GM18526 (cell line): ENCODE measurements around the gene RRM1.

Experiments used
- POLR2A ChIP-seq: IDR thresholded peaks from 3 replicates; pipeline ENCODE4 v1.6.1; 2011; ENCODE audit not compliant: insufficient read length; ENCODE audit errors: extremely low read depth

The RRM1 gene

DNA sequence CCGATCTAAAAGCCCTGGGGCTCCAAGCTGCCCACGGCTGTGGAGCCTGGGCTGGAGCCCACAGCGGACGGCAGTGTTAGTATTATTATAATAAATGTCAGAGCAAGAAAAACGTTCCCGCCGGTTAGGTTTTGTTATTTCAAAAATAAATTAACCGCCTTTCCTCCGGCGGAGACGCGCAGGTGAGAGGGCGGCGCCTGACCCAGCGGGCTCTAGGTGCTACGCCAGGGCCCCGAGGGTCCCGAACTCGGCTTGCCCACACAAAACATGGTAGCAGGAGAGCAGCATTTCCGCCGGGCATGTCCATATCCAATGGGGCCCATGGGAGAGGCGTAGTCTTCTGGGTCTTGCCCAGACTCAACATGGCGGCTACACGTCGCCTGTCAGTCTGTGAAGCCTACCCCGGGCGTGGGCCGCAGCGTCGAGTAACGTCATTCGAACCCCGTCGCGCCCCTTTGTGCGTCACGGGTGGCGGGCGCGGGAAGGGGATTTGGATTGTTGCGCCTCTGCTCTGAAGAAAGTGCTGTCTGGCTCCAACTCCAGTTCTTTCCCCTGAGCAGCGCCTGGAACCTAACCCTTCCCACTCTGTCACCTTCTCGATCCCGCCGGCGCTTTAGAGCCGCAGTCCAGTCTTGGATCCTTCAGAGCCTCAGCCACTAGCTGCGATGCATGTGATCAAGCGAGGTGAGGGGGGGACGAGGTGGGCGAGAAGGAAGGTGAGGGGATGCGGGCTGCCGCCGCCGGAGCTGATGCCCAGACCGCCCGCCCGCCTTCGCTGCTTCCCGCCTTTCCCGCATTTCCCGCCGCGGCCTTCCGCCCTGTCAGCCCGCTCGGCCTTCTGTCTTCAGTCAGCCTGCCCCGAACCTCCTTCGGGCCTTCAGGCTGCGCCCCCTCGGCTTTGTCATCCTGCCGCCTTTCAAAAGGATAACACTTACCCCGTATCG, at the start of gene RRM1:
RRM1 (plus strand) TSS at position 452 of the 944 bp plus-strand sequence; CDS start at position 666, 214 bp downstream.
- peak; percentile 62 for TF ChIP-seq POLR2A

GRCh38 chr11:4044976-4045646, 49.5 kb upstream of the RRM1 start:
- TF ChIP-seq POLR2A, result no peak

DNA sequence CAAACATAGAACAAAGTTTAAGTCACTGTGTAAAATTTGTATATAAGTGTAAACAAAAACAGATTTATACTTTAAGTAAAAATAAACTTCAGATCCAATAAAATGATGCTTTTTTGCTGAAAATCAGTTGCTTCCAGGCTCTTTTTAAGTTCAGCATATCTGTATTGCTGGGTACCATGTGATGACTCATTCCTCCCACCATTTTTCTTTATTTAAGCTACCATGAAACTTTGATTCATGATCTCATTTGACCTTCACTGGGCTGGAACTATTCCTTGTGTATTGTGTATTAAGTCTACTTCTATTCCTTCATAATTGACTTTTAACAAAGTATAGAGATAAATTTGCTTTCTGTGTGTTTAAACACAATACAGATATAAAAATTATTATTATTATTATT, 46.3 kb upstream of the RRM1 start:
- TF ChIP-seq POLR2A, result no peak

GRCh38 chr11:4049006-4049405, 45.6 kb upstream of the RRM1 start:
- TF ChIP-seq POLR2A, result no peak

DNA sequence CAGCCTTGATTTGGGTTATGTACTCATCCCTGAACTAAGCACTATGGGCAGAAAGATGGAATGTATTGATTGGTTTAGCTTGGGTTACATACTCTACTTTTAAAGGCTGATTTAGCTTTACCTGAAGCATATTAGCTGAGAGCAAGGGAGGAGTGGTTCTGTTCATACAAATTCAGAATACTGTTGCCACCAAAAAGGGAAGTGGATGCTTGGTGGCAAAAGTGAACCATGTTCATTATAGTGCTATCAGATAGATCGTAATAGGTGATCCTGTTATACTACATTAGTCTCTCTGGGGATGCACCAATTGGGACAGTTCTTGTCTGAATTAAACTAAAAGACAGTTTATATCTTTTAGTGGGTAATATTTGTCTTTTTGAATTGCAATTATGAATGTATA, 44.5 kb upstream of the RRM1 start:
- no peak for TF ChIP-seq POLR2A

DNA sequence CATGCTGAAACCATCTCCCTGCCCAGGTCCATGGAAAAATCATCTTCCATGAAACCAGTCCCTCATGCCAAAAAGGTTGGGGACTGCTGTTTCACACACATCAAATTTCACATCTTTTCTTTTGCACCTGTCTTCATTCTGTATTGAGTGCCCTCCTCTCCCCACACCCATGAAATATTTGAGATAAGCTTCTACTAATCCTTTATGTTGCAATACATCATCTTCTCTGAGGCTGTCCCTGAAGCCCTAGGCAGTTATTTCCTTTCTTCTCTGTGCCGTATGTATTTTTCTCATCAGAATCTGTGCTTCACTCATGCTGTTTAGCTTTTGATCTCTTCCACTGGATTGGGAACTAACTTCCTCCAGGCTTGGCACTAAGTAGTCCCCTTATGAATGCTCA, 40.0 kb upstream of the RRM1 start:
- TF ChIP-seq POLR2A, result no peak

- no peak for TF ChIP-seq POLR2A
These were observed 35.2 kb upstream of the RRM1 start for GRCh38 chr11:4059424-4059823.

- TF ChIP-seq POLR2A, result no peak
These were observed 34.2 kb upstream of the RRM1 start for GRCh38 chr11:4060182-4060923.

GRCh38 chr11:4061700-4062099, 32.9 kb upstream of the RRM1 start:
- TF ChIP-seq POLR2A, result no peak

DNA sequence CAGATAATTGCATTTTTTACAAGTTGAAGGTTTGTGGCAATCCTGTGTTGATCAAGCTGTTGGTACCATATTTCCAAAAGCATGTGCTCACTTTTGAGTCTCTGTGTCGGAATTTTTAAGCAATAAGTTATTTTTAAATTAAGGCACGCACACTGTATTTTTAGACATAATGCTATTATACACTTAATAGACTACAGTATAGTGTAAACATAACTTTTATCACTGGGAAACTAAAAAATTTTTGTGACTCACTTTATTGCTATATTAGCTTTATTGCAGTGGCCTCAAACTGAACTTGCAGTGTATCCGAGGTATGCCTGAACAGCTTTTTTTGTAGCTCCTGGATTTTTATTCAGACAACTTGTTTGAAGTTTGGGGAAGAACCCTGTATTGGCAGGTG, 31.3 kb upstream of the RRM1 start:
- TF ChIP-seq POLR2A, result no peak

DNA sequence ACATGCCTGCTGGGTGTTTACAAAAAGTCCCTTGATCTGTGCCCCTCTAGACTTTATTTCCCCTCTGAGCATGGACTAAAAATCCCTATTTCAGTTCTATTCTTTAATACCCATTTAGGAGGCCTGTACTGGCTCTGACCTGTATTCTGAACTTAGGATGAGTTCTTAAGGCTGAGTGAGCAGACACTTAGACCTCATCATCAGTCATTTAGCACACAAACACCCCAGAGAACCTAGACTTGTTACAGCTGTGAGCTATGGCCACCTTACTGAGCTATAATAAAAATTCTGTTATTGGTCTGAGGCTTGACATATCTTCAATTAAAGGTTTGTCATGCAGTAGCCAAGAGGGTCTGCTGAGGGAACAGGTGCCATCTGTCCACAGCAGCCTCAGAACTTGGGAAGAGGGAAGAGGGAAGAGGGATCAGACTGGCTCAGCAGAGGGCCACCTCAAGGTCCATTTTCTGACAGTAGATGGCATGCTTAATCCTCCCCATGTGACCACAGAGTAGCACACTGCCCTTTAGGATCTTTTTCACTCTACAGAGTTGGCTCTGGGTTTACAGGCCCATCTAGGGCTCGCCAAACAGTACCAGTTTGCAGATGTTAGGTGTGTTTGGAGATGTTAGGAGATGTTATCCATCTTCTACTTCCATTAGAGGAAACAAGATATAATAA, 30.2 kb upstream of the RRM1 start:
- no peak for TF ChIP-seq POLR2A

- no peak for TF ChIP-seq POLR2A
These were observed 29.5 kb upstream of the RRM1 start for GRCh38 chr11:4065086-4065485.

- TF ChIP-seq POLR2A, result no peak
These were observed 28.8 kb upstream of the RRM1 start for GRCh38 chr11:4065601-4066377.

DNA sequence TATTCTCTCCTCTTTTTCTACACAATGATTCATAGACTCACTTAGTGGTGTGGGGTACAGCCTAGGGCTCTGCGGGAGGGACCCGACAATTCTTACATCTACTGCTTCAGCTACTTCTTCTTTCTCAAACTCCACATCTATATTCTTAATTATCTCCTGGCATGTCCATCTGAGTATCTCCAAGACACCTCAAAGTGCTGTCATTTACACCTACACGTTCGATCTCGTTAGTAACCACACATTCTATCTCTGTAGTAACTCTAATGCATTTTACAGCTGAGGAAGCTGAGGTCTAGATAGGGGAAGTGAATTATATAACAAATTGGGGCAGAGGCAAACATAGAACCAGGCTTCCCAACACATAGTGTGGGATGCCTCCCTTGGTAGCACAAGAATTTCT, 27.7 kb upstream of the RRM1 start:
- no peak for TF ChIP-seq POLR2A

DNA sequence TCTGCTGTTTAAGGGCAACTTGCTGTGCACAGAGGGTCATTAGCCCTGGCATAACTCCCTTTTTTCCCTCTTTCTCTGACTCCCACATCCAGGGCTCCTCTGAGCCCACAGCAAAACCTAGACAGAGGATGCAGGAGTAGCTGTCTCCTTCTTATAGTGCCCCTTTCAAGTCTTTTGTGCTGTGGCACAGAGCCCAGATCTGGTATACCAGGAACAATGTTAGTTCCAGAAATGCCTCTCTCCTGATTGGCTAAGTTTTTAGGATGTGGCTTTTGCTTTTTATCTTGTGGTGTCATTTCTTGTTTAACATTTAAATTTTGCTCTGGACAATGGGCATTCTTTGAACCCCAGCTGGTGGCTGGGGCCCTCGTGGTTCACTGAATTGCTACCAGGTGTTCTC, 25.6 kb upstream of the RRM1 start:
- TF ChIP-seq POLR2A, result no peak

- TF ChIP-seq POLR2A, result no peak
These were observed 23.3 kb upstream of the RRM1 start for GRCh38 chr11:4071325-4071724.
